AG04449 (cell line): ENCODE measurements around the gene NIPSNAP3A.

ENCODE experiments used
- CTCF ChIA-PET: fragments of 350-600 bp; formaldehyde crosslinking; extraction: SDS; loops from one replicate; lab custom pipeline; 2021; ENCODE audit warnings: antibody characterized with exemption; lab: Yijun Ruan, JAX
- POLR2A ChIA-PET: fragments of 400-600, 350-600 bp; formaldehyde crosslinking; extraction: SDS; loops from one replicate; lab custom pipeline; 2020; ENCODE audit warnings: antibody characterized with exemption, inconsistent platforms; lab: Yijun Ruan, JAX
- DNase-seq: peaks from one replicate; pipeline ENCODE4 v3.0.0-alpha.2; 2010; ENCODE audit warnings: low read depth, low spot score
- H3K4me3 ChIP-seq: 2 replicates; pipeline ENCODE4 v1.5.1; 2011; ENCODE audit warnings: low read depth, mild to moderate bottlenecking, control low read depth, low read length
- CTCF ChIP-seq: IDR thresholded peaks from one replicate; pipeline ENCODE4 v1.5.1; 2011; ENCODE audit warnings: mild to moderate bottlenecking, moderate library complexity, low read length, control low read depth, inconsistent platforms; ENCODE audit not compliant: insufficient read depth; ENCODE audit errors: missing control alignments

Gene NIPSNAP3A

GRCh38 chr9:104808035-104808614 is 60.6 kb downstream of the NIPSNAP3A start:
- ChIA-PET POLR2A (no interaction called here), CTCF (interaction anchor here (0.5 to 3.9 kb wide), 19 partner anchors 9 to 611 kb away, joined by 3 to 20 read pairs (median 3); no protein-coding TSS in a partner anchor)
- H3K4me3 ChIP-seq: no peak overlapping the region
- peak; percentile 20 for TF ChIP-seq CTCF
- no peak for DNase-seq
